ENCODE results near the gene COL28A1. TPM values are rescaled to one million over a fixed set of nuclear protein-coding genes. Genes with fewer than 3 reads are reported as not detected.

Gene COL28A1
- total RNA-seq, 1 experiment from 2014 or later: not detected

DNA sequence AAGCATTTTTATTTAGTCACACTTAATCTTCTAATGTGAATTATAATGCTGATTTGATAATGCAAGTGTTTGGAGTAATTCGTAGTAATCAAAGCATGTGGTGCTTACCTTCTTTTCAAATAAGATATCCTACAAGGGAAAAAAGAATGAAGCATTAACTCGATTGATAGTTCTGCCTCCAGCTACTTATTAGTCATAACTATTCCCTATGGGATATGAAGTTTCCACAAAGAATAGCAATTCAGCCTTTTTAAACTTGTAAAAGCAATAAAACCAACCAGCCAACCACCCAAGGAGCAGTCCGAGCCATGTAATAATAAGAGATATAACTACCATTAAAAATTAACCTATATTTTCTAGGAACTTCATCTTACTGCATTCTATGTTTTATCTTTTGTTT, 11.6 kb downstream of the COL28A1 start:
- H3K27ac ChIP-seq (ENCODE audit: low read length): no peak overlapping the region
- H2AFZ ChIP-seq (ENCODE audit: low read length): no peak overlapping the region
- no peaks in the 10 kb centered on the region for H3K9me2 ChIP-seq (replicated peaks; ENCODE audit: insufficient read depth, low read length)
- H3K79me2 ChIP-seq (ENCODE audit: low read length): no peaks in the 10 kb centered on the region
- H3K4me2 ChIP-seq (ENCODE audit: low read depth, low read length, poor library complexity, severe bottlenecking): no peak overlapping the region
- no peak for DNase-seq
- H3K4me1 ChIP-seq (ENCODE audit: low read length): no peaks in the 10 kb centered on the region
- H4K20me1 ChIP-seq (ENCODE audit: insufficient read depth, low read depth, low read length): no peaks in the 10 kb centered on the region
- H3K36me3 ChIP-seq (ENCODE audit: insufficient read depth, low read length): no peaks in the 10 kb centered on the region
- H3K4me3 ChIP-seq (ENCODE audit: low read length): no peak overlapping the region
- no peaks in the 10 kb centered on the region for H3K9me3 ChIP-seq (ENCODE audit: low read length)
- H3K27me3 ChIP-seq (ENCODE audit: low read length): no peaks in the 10 kb centered on the region
- H3K9ac ChIP-seq (ENCODE audit: low read length): no peak overlapping the region

DNA sequence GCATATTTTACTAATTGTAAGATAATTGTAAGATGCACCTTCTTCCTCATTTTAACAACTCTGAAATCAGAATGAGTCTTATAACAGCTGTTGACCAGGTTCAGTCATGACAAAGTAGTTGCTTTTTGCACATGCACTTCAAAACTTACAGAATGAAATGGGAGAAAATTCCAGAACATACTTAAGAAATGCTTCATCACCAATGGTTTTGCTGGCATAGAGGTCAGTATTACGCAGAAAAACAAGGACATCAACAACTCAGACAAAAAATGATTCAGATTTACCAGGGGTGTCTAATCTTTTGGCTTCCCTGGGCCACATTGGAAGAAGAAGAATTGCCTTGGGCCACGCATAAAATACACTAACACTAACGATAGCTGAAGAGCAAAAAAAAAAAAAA, 13.3 kb downstream of the COL28A1 start:
- H3K79me2 ChIP-seq (ENCODE audit: low read length): no peaks in the 10 kb centered on the region
- no peak overlapping the region for H3K4me3 ChIP-seq (ENCODE audit: low read length)
- no peaks in the 10 kb centered on the region for H4K20me1 ChIP-seq (ENCODE audit: insufficient read depth, low read depth, low read length)
- no peak for DNase-seq
- no peaks in the 10 kb centered on the region for H3K27me3 ChIP-seq (ENCODE audit: low read length)
- H3K36me3 ChIP-seq (ENCODE audit: insufficient read depth, low read length): no peaks in the 10 kb centered on the region
- no peaks in the 10 kb centered on the region for H3K9me2 ChIP-seq (replicated peaks; ENCODE audit: insufficient read depth, low read length)
- no peak overlapping the region for H3K9ac ChIP-seq (ENCODE audit: low read length)
- no peak overlapping the region for H3K27ac ChIP-seq (ENCODE audit: low read length)
- no peak overlapping the region for H3K4me2 ChIP-seq (ENCODE audit: low read depth, low read length, poor library complexity, severe bottlenecking)
- no peaks in the 10 kb centered on the region for H3K9me3 ChIP-seq (ENCODE audit: low read length)
- H3K4me1 ChIP-seq (ENCODE audit: low read length): no peaks in the 10 kb centered on the region
- H2AFZ ChIP-seq (ENCODE audit: low read length): no peak overlapping the region

DNA sequence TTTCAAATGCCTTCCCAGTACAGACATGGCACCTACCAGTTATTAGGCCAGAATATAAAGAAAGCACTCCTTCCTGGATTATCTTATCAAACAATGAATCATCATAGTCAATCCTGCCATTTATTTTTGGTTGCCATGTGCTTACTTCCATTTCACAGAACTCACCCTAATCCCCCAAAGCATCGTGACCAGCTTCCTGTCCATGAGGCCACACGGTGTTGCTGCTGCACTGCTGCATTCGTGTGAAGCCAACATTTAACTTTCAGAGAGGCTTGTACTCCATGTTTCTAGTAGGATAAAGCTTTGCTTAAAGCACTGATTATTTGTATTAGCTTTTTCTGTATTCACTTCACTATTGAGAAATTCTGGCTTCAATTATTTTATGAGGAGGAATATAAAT, 14.4 kb downstream of the COL28A1 start:
- no peaks in the 10 kb centered on the region for H3K9me3 ChIP-seq (ENCODE audit: low read length)
- H3K9ac ChIP-seq (ENCODE audit: low read length): no peak overlapping the region
- H3K27ac ChIP-seq (ENCODE audit: low read length): no peak overlapping the region
- H3K79me2 ChIP-seq (ENCODE audit: low read length): no peaks in the 10 kb centered on the region
- H3K36me3 ChIP-seq (ENCODE audit: insufficient read depth, low read length): no peaks in the 10 kb centered on the region
- H3K4me3 ChIP-seq (ENCODE audit: low read length): no peak overlapping the region
- H3K4me1 ChIP-seq (ENCODE audit: low read length): no peaks in the 10 kb centered on the region
- H3K27me3 ChIP-seq (ENCODE audit: low read length): no peaks in the 10 kb centered on the region
- H4K20me1 ChIP-seq (ENCODE audit: insufficient read depth, low read depth, low read length): no peaks in the 10 kb centered on the region
- H3K9me2 ChIP-seq (replicated peaks; ENCODE audit: insufficient read depth, low read length): no peaks in the 10 kb centered on the region
- no peak overlapping the region for H3K4me2 ChIP-seq (ENCODE audit: low read depth, low read length, poor library complexity, severe bottlenecking)
- no peak for DNase-seq
- H2AFZ ChIP-seq (ENCODE audit: low read length): no peak overlapping the region

DNA sequence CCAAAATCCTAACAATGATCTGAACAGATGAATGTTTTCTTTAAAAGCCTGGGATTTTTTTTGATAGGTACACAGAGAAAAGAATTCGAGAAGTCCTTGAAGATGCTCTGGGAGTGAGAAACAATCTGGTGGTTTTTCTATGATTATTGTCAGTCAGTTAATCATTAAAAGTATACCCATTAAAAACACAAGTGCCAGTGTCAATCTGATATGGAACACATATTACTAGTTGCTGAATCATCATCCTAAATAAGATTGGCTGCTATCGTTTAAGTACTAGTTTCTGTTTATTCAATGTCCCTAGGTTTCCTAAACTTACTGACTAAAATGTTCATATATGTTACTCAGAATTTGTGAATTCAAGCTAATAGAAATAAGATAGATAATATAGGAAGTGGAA, 16.1 kb downstream of the COL28A1 start:
- Histone ChIP-seq H3K9ac (ENCODE audit: low read length) (no peak overlapping the region), H2AFZ (ENCODE audit: low read length) (no peak overlapping the region), H3K79me2 (ENCODE audit: low read length) (no peaks in the 10 kb centered on the region), H3K4me2 (ENCODE audit: low read depth, low read length, poor library complexity, severe bottlenecking) (no peak overlapping the region), H3K4me1 (ENCODE audit: low read length) (no peaks in the 10 kb centered on the region), H3K27ac (ENCODE audit: low read length) (no peak overlapping the region), H3K36me3 (ENCODE audit: insufficient read depth, low read length) (no peaks in the 10 kb centered on the region), H4K20me1 (ENCODE audit: insufficient read depth, low read depth, low read length) (no peaks in the 10 kb centered on the region), H3K9me3 (ENCODE audit: low read length) (no peaks in the 10 kb centered on the region), H3K9me2 (replicated peaks; ENCODE audit: insufficient read depth, low read length) (no peaks in the 10 kb centered on the region), H3K27me3 (ENCODE audit: low read length) (no peaks in the 10 kb centered on the region), H3K4me3 (ENCODE audit: low read length) (no peak overlapping the region)
- no peak for DNase-seq

DNA sequence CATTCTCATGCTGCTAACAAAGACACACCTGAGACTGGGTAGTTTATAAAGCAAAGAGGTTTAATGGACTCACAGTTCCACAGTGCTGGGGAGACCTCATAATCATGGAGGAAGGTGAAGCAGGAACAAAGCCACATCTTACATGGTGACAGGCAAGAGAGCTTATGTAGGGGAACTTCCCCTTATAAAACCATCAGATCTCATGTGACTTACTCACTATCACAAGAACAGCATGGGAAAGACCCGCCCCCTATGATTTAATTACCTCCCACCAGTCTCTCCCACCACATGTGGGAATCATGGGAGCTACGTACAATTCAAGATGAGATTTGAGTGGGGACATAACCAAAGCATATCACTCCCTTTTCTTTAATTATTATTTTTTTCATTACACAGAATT, 16.6 kb downstream of the COL28A1 start:
- H3K79me2 ChIP-seq (ENCODE audit: low read length): no peaks in the 10 kb centered on the region
- H3K9ac ChIP-seq (ENCODE audit: low read length): no peak overlapping the region
- H3K27me3 ChIP-seq (ENCODE audit: low read length): no peaks in the 10 kb centered on the region
- no peaks in the 10 kb centered on the region for H4K20me1 ChIP-seq (ENCODE audit: insufficient read depth, low read depth, low read length)
- no peak overlapping the region for H2AFZ ChIP-seq (ENCODE audit: low read length)
- DNase-seq: no peak
- no peak overlapping the region for H3K4me2 ChIP-seq (ENCODE audit: low read depth, low read length, poor library complexity, severe bottlenecking)
- H3K27ac ChIP-seq (ENCODE audit: low read length): no peak overlapping the region
- H3K9me2 ChIP-seq (replicated peaks; ENCODE audit: insufficient read depth, low read length): no peaks in the 10 kb centered on the region
- H3K36me3 ChIP-seq (ENCODE audit: insufficient read depth, low read length): no peaks in the 10 kb centered on the region
- H3K4me3 ChIP-seq (ENCODE audit: low read length): no peak overlapping the region
- no peaks in the 10 kb centered on the region for H3K4me1 ChIP-seq (ENCODE audit: low read length)
- no peaks in the 10 kb centered on the region for H3K9me3 ChIP-seq (ENCODE audit: low read length)

DNA sequence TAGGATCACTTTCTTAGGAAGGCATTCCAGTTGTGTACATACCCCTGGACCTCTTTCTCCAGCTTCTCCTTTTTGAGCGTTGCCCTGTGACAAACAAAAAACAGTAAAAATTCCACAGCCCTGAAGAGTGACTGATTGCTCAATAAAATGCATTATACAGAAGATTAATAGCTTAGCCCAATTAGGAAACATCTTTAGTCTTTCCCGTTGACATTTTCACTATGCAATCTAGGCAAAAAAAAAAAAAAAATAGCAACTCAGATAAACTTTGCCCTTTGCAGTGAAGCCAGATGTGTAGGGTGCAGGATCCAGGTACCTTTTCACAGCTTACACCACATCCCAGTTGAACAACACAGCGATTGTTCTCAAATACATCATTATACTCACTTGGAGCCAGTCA, 17.9 kb downstream of the COL28A1 start:
- Histone ChIP-seq H3K27me3 (ENCODE audit: low read length) (no peaks in the 10 kb centered on the region), H3K36me3 (ENCODE audit: insufficient read depth, low read length) (no peaks in the 10 kb centered on the region), H3K79me2 (ENCODE audit: low read length) (no peaks in the 10 kb centered on the region), H4K20me1 (ENCODE audit: insufficient read depth, low read depth, low read length) (no peaks in the 10 kb centered on the region), H3K4me2 (ENCODE audit: low read depth, low read length, poor library complexity, severe bottlenecking) (no peak overlapping the region), H3K9me2 (replicated peaks; ENCODE audit: insufficient read depth, low read length) (no peaks in the 10 kb centered on the region), H3K4me3 (ENCODE audit: low read length) (no peak overlapping the region), H3K9me3 (ENCODE audit: low read length) (no peaks in the 10 kb centered on the region), H2AFZ (ENCODE audit: low read length) (no peak overlapping the region), H3K9ac (ENCODE audit: low read length) (no peak overlapping the region), H3K4me1 (ENCODE audit: low read length) (no peaks in the 10 kb centered on the region), H3K27ac (ENCODE audit: low read length) (no peak overlapping the region)
- no peak for DNase-seq

DNA sequence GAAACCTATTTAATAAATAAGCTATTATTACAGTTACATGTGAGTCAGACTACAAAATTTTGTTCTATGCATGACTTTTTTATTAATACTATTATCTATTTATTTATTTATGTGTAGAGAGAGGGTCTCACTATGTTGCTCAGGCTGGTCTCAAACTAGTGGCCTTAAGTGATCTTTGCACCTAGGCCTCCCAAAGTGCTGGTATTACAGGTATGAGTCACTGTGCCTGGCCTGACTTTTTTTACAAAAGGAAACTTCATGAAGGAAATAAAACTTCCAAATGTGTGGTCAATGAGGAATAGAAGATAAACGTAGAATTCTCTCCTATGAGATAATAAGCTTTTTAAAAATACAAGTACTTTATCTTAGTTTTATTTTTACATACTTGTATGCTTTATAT, 19.0 kb downstream of the COL28A1 start:
- no peaks in the 10 kb centered on the region for H3K4me1 ChIP-seq (ENCODE audit: low read length)
- no peaks in the 10 kb centered on the region for H3K36me3 ChIP-seq (ENCODE audit: insufficient read depth, low read length)
- no peak overlapping the region for H3K27ac ChIP-seq (ENCODE audit: low read length)
- no peaks in the 10 kb centered on the region for H3K9me3 ChIP-seq (ENCODE audit: low read length)
- DNase-seq: no peak
- H3K27me3 ChIP-seq (ENCODE audit: low read length): no peaks in the 10 kb centered on the region
- no peaks in the 10 kb centered on the region for H4K20me1 ChIP-seq (ENCODE audit: insufficient read depth, low read depth, low read length)
- no peak overlapping the region for H3K4me2 ChIP-seq (ENCODE audit: low read depth, low read length, poor library complexity, severe bottlenecking)
- H2AFZ ChIP-seq (ENCODE audit: low read length): no peak overlapping the region
- H3K4me3 ChIP-seq (ENCODE audit: low read length): no peak overlapping the region
- no peaks in the 10 kb centered on the region for H3K79me2 ChIP-seq (ENCODE audit: low read length)
- no peak overlapping the region for H3K9ac ChIP-seq (ENCODE audit: low read length)
- no peaks in the 10 kb centered on the region for H3K9me2 ChIP-seq (replicated peaks; ENCODE audit: insufficient read depth, low read length)

DNA sequence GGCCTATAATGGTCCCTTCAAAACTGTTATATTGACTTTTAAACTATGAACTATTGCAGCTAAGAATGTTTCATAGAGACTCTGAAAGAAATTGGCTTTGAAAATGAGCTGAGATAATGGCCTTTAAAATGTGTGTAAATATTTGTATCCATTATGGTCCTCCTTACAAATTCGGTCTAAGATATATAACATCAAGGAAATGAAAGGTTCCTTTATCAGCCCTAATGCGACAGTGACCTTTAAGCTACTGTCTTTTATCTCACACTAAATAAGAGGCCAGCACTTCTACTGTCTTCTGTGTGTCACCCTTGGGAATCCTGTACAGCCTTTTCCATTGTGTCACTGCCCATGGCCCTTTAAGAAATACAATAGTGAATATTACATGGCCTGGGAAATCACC, 19.5 kb downstream of the COL28A1 start:
- H2AFZ ChIP-seq (ENCODE audit: low read length): no peak overlapping the region
- H3K9me2 ChIP-seq (replicated peaks; ENCODE audit: insufficient read depth, low read length): no peaks in the 10 kb centered on the region
- no peak for DNase-seq
- H3K27ac ChIP-seq (ENCODE audit: low read length): no peak overlapping the region
- no peaks in the 10 kb centered on the region for H4K20me1 ChIP-seq (ENCODE audit: insufficient read depth, low read depth, low read length)
- no peak overlapping the region for H3K9ac ChIP-seq (ENCODE audit: low read length)
- H3K9me3 ChIP-seq (ENCODE audit: low read length): no peaks in the 10 kb centered on the region
- no peaks in the 10 kb centered on the region for H3K36me3 ChIP-seq (ENCODE audit: insufficient read depth, low read length)
- H3K4me3 ChIP-seq (ENCODE audit: low read length): no peak overlapping the region
- H3K79me2 ChIP-seq (ENCODE audit: low read length): no peaks in the 10 kb centered on the region
- no peak overlapping the region for H3K4me2 ChIP-seq (ENCODE audit: low read depth, low read length, poor library complexity, severe bottlenecking)
- no peaks in the 10 kb centered on the region for H3K4me1 ChIP-seq (ENCODE audit: low read length)
- no peaks in the 10 kb centered on the region for H3K27me3 ChIP-seq (ENCODE audit: low read length)

Data from Karpas-422 (cell line).